GM12878 (cell line): ENCODE data around the gene RAC2. TPM values are rescaled to one million over a fixed set of nuclear protein-coding genes. Genes with fewer than 3 reads are reported as not detected.

Source experiments
- ATAC-seq: fragments of 200-7000 bp; cut with Tn5 transposase; 3 replicates; pipeline ENCODE4 v1.9.1; 2020; ENCODE audit warnings: mild to moderate bottlenecking, moderate library complexity
- BruUV-seq: library from RNA; stranded (reverse); fragments of 400-500 nt; replicated peaks from 2 replicates; lab custom pipeline; 2021; lab: Mats Ljungman, UMichigan
- CTCF ChIA-PET: fragments of 300-600 bp; sonication (Branson Sonifier 250); formaldehyde crosslinking; extraction: SDS; loops from one replicate; lab custom pipeline; 2021; ENCODE audit warnings: inconsistent platforms; lab: Yijun Ruan, JAX
- POLR2A ChIA-PET: fragments of 350-600 bp; formaldehyde crosslinking; extraction: SDS; loops from one replicate; lab custom pipeline; 2021; ENCODE audit warnings: inconsistent platforms; lab: Charles Lee
- RAD21 ChIA-PET: fragments of 300-600 bp; sonication (Branson Sonifier 250); formaldehyde crosslinking; loops from one replicate; lab custom pipeline; 2023; ENCODE audit warnings: antibody characterized with exemption; ENCODE audit not compliant: unreplicated experiment; lab: Charles Lee
- SMC1A ChIA-PET: fragments of 300-600 bp; sonication (Branson Sonifier 250); formaldehyde crosslinking; loops from one replicate; lab custom pipeline; 2023; ENCODE audit not compliant: unreplicated experiment, uncharacterized antibody; lab: Charles Lee
- DNase-seq: peaks from one replicate; pipeline ENCODE4 v3.0.0-alpha.2; 2011; ENCODE audit warnings: low read depth, low spot score
- FAIRE-seq: peaks from 3 replicates; lab custom pipeline; 2011; peaks lifted over from hg19 to GRCh38; lab: Jason Lieb, UNC
- H2AFZ ChIP-seq: 2 replicates; pipeline ENCODE4 v1.6.0; 2011; ENCODE audit warnings: low read depth, low read length, control low read depth; ENCODE audit not compliant: control insufficient read depth
- H3K27ac ChIP-seq: 2 replicates; pipeline ENCODE4 v1.5.1; 2011; ENCODE audit warnings: control low read depth; ENCODE audit not compliant: control insufficient read depth, insufficient read depth
- H3K27me3 ChIP-seq, 2 experiments: replicated peaks in 1 of 2; 2 replicates each; pipeline versions ENCODE4 v1.6.0 to v1.6.1; 2011; ENCODE audit warnings: low read length in 1 of 2; ENCODE audit not compliant: control insufficient read depth in 2 of 2, insufficient read depth in 2 of 2
- H3K36me3 ChIP-seq, 2 experiments: 2 replicates each; pipeline ENCODE4 v1.5.1; 2011; ENCODE audit warnings: low read length in 1 of 2; ENCODE audit not compliant: control insufficient read depth in 2 of 2, insufficient read depth in 2 of 2
- H3K4me1 ChIP-seq: 2 replicates; pipeline ENCODE4 v1.6.1; 2011; ENCODE audit warnings: mild to moderate bottlenecking, low read length, moderate library complexity, mixed read lengths; ENCODE audit not compliant: control insufficient read depth, insufficient read depth
- H3K4me2 ChIP-seq: 2 replicates; pipeline ENCODE4 v1.6.0; 2011; ENCODE audit warnings: control low read depth; ENCODE audit not compliant: control insufficient read depth, insufficient read depth
- H3K4me3 ChIP-seq: fragments of 200-600 bp; sonication (generic); 2 replicates; pipeline ENCODE4 v1.5.1; 2016
- H3K79me2 ChIP-seq: 2 replicates; pipeline ENCODE4 v1.6.0; 2011; ENCODE audit warnings: low read length; ENCODE audit not compliant: control insufficient read depth, insufficient read depth
- H3K9ac ChIP-seq: 2 replicates; pipeline ENCODE4 v1.8.0; 2011; ENCODE audit warnings: low read length, control low read depth, mixed read lengths; ENCODE audit not compliant: control insufficient read depth, insufficient read depth
- H3K9me3 ChIP-seq: replicated peaks from 3 replicates; pipeline ENCODE4 v1.5.1; 2011; ENCODE audit warnings: mild to moderate bottlenecking, low read length; ENCODE audit not compliant: control insufficient read depth, insufficient read depth
- H4K20me1 ChIP-seq: 2 replicates; pipeline ENCODE4 v1.6.0; 2011; ENCODE audit not compliant: control insufficient read depth, insufficient read depth
- ATF7 ChIP-seq: fragments of 450-650 bp; IDR thresholded peaks from 2 replicates; pipeline ENCODE4 v1.6.1; 2016; ENCODE audit warnings: low read depth, mild to moderate bottlenecking
- CBFB ChIP-seq: IDR thresholded peaks from 2 replicates; pipeline ENCODE4 v1.6.1; 2016; ENCODE audit warnings: antibody characterized with exemption, low read depth
- DPF2 ChIP-seq: fragments of 450-650 bp; IDR thresholded peaks from 2 replicates; pipeline ENCODE4 v1.6.1; 2017; ENCODE audit warnings: mild to moderate bottlenecking
- EGR1 ChIP-seq, 2 experiments: IDR thresholded peaks; 1 replicate in 1 of 2; 2 replicates in 1 of 2; pipeline ENCODE4 v1.6.1; 2011 to 2012; ENCODE audit warnings: low read depth in 2 of 2, low read length in 2 of 2, borderline replicate concordance in 1 of 2, mild to moderate bottlenecking in 1 of 2, moderate library complexity in 1 of 2
- MLLT1 ChIP-seq: fragments of 450-650 bp; IDR thresholded peaks from 2 replicates; pipeline ENCODE4 v1.6.1; 2016; ENCODE audit warnings: mild to moderate bottlenecking
- MYB ChIP-seq: fragments of 150-350 bp; IDR thresholded peaks from 2 replicates; pipeline ENCODE4 v1.6.1; 2014; ENCODE audit warnings: mild to moderate bottlenecking, low read depth, low read length, borderline replicate concordance
- NBN ChIP-seq: fragments of 450-650 bp; IDR thresholded peaks from 2 replicates; pipeline ENCODE4 v1.6.1; 2016
- PRDM15 ChIP-seq: fragments of 450-650 bp; formaldehyde crosslinking; IDR thresholded peaks from 2 replicates; pipeline ENCODE4 v1.4.0; 2020; ENCODE audit warnings: mild to moderate bottlenecking, moderate library complexity
- RAD51 ChIP-seq: fragments of 450-650 bp; IDR thresholded peaks from 2 replicates; pipeline ENCODE4 v1.6.1; 2016; ENCODE audit warnings: moderate library complexity, mild to moderate bottlenecking, inconsistent platforms
- SP1 ChIP-seq: IDR thresholded peaks from one replicate; pipeline ENCODE4 v1.6.1; 2011; ENCODE audit warnings: low read depth, low read length
- SREBF2 ChIP-seq: IDR thresholded peaks from 2 replicates; pipeline ENCODE4 v1.6.1; 2012; ENCODE audit warnings: mild to moderate bottlenecking, low read length
- USF1 ChIP-seq: IDR thresholded peaks from 2 replicates; pipeline ENCODE4 v1.6.1; 2011; ENCODE audit warnings: borderline replicate concordance, low read depth, mild to moderate bottlenecking, moderate library complexity, mixed read lengths, low read length; ENCODE audit not compliant: insufficient read depth; ENCODE audit errors: extremely low read length
- ZNF24 ChIP-seq: fragments of 450-650 bp; IDR thresholded peaks from 2 replicates; pipeline ENCODE4 v1.6.1; 2017; ENCODE audit warnings: antibody characterized with exemption, mild to moderate bottlenecking
- WGBS: methylation state at CpG from one replicate; pipeline ENCODE4 v1.1.6; 2016; ENCODE audit warnings: low lambda C conversion rate; ENCODE audit not compliant: insufficient replicate concordance, insufficient coverage; ENCODE audit errors: missing lambda C conversion rate; 5-methylcytosine and 5-hydroxymethylcytosine counted together
- in situ Hi-C: fragments of 300-500 bp; cut with MboI; formaldehyde crosslinking; loops from 9 replicates; pipeline ENCODE4 v1.14.3; 2018; ENCODE audit warnings: mixed read lengths
- intact Hi-C: fragments of 100-400 bp; cut with micrococcal nuclease; formaldehyde crosslinking; loops from one replicate; pipeline ENCODE4 v1.14.2; 2022; ENCODE audit not compliant: unreplicated experiment
- polyA plus RNA-seq, 11 experiments: library from polyadenylated mRNA; depleted of rRNA in 4 of 11; unstranded in 6 of 11; stranded (reverse) in 5 of 11; fragments of >200 nt; fragmentation: Nextera tagmentation in 4 of 11; fragmentation: Illumina TruSeq in 1 of 11; extraction: Ambion mirVana in 4 of 11; extraction: Trizol in 1 of 11; gene quantifications; 1 replicate in 1 of 11; 2 replicates in 10 of 11; pipeline versions ENCODE4 v1.2.1 to v1.2.3, GENCODE V29; 2011 to 2016; ENCODE audit warnings: inconsistent platforms in 2 of 11, missing spikeins in 2 of 11, low read depth in 1 of 11
- total RNA-seq, 4 experiments: library from RNA; depleted of rRNA in 3 of 4; stranded (reverse); fragments of >200 nt in 3 of 4; fragmentation: Illumina TruSeq in 1 of 4; extraction: Trizol in 1 of 4; gene quantifications; 2 replicates each; pipeline versions ENCODE4 v1.2.1 to v1.2.3, GENCODE V29; 2013 to 2021
- TF ChIP-seq, protein P1 (sequence below): fragments of 150-350 bp; IDR thresholded peaks from 2 replicates; pipeline ENCODE4 v1.6.1; 2014; ENCODE audit warnings: mild to moderate bottlenecking, low read depth, low read length

Gene RAC2
- total and polyA plus RNA-seq, 10 of the 15 experiments (the other 5 are each of a cell fraction or from before 2014, with no cell fraction given), result 102 to 386 (median 304) TPM

DNA sequence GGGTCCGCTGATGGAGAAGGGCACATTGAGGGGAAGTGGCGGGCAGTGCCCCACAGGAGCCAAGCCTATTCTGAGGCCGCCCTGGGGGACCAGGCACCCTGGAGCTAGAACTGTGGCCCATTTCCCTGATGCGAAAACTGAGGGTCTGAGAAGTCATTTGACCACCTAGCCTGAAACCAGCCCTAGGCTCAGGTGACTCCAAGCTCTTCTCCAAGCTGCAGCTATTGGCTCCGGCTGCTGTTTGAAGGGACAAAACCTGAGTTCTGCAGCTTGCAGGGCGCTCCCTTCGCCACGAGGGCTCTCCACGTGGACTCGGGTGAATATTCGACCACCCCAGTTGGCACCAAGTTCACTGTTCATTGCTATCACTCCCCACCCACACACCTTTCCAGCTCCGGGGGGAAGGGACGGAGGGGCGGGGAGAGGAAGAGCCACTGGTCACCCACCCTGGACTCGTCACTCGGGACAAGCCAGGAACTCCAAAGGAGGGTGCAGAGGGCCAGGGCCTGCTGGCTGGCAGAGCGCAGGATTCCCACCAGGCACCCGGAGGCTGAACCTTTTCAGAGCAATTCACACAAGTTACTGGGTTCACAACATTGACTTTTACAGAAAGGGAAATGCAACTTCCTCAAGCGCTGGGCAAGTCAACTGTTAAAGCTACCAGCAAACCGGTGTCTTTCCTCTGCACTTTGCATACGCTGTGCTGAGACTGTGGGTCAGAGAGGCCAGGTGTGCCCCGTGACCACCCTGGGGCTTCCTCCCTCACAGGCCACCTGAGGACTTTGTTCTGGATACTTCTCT lies 1.1 kb upstream of the RAC2 start:
- Histone ChIP-seq H3K4me3 (peak overlapping the region; percentile 91; the same call in 1 of the 2 replicates), H2AFZ (peak overlapping the region; percentile 37; the same call in 1 of the 2 replicates), H3K9me3 (no peaks in the 10 kb centered on the region), H3K4me1 (peaks cover 44% of the 10 kb centered on the region), H3K27me3 (no peaks in the 10 kb centered on the region), H3K9ac (peak overlapping the region; percentile 38), H3K27ac (peak overlapping the region; percentile 96), H3K36me3 (peaks cover 13% of the 10 kb centered on the region in 2 experiments), H4K20me1 (0 out of 2 replicates have a peak, but pooled peaks cover 1% of the 10 kb centered on the region), H3K79me2 (peaks cover 44% of the 10 kb centered on the region), H3K4me2 (peak overlapping the region; percentile 73)
- BruUV-seq, result no TSS peak
- ATAC-seq (peak; percentile 31), DNase-seq (no peak), FAIRE-seq (no peak)
- POLR2A ChIA-PET, result interaction anchor here (0.5 to 12.5 kb wide), 14 partner anchors 10 to 98 kb away, joined by 3 to 246 read pairs (median 5); no protein-coding TSS in a partner anchor
- CTCF ChIA-PET, result interaction anchor here (0.5 to 12.8 kb wide), 21 partner anchors 8 to 774 kb away, joined by 3 to 265 read pairs (median 4); no protein-coding TSS in a partner anchor
- intact Hi-C loops, result loop anchor here (2.0 to 5.0 kb wide), 2 partner anchors 20 to 83 kb away; no protein-coding TSS in a partner anchor
- SMC1A ChIA-PET, result interaction anchor here (0.7 to 10.3 kb wide), 16 partner anchors 10 to 105 kb away, joined by 3 to 165 read pairs (median 8); partner anchors contain the start of gene IL2RB
- RAD21 ChIA-PET, result interaction anchor here (0.7 to 9.8 kb wide), 11 partner anchors 9 to 95 kb away, joined by 4 to 196 read pairs (median 25); partner anchors contain the start of gene IL2RB
- under 1% methylated on average over 22 of the region's 22 CpGs for WGBS
- in situ Hi-C loops, result no loop called here
- TF ChIP-seq, protein P1, sequence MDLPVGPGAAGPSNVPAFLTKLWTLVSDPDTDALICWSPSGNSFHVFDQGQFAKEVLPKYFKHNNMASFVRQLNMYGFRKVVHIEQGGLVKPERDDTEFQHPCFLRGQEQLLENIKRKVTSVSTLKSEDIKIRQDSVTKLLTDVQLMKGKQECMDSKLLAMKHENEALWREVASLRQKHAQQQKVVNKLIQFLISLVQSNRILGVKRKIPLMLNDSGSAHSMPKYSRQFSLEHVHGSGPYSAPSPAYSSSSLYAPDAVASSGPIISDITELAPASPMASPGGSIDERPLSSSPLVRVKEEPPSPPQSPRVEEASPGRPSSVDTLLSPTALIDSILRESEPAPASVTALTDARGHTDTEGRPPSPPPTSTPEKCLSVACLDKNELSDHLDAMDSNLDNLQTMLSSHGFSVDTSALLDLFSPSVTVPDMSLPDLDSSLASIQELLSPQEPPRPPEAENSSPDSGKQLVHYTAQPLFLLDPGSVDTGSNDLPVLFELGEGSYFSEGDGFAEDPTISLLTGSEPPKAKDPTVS, result 0 out of 2 replicates have a peak, but pooled peaks have one; percentile 49
- no peak for TF ChIP-seq PRDM15 (CRISPR knock-in tag)
- TF ChIP-seq MLLT1, result peak; percentile 29; the same call in 1 of the 2 replicates
- TF ChIP-seq ATF7, result 0 out of 2 replicates have a peak, but pooled peaks have one; percentile 18
- peak; percentile 71 for TF ChIP-seq RAD51
- TF ChIP-seq CBFB, result no peak
- TF ChIP-seq DPF2, result peak; percentile 39; the same call in 1 of the 2 replicates
- TF ChIP-seq ZNF24, result no peak
- TF ChIP-seq MYB, result 0 out of 2 replicates have a peak, but pooled peaks have one; percentile 24
- TF ChIP-seq SP1, result no peak
- 0 out of 3 replicates have a peak, but pooled peaks of 1 of the 2 experiments have one; percentile 21 for TF ChIP-seq EGR1 (IDR thresholded peaks at IDR 0.05; ENCODE audit: borderline replicate concordance in 1 of 2, low read depth in 2 of 2, low read length in 2 of 2)
- TF ChIP-seq NBN, result peak; percentile 48; the same call in 1 of the 2 replicates
- TF ChIP-seq USF1, result peak; percentile 31
- TF ChIP-seq SREBF2, result no peak
